Body of pancreas (tissue), 4 donors: ENCODE data around the gene EDDM13.

Experiments
- POLR2A ChIP-seq, 3 donors: fragments of 450-650 bp; IDR thresholded peaks; one replicate each; pipeline ENCODE4 v1.6.1; 2016; ENCODE audit warnings: antibody characterized with exemption in 3 of 3, mild to moderate bottlenecking in 2 of 3
- TF ChIP-seq, protein P1 (sequence below), 7 experiments: fragments of 450-650 bp in 4 of 7; fragments of 200-600 bp in 3 of 7; sonication (generic) in 3 of 7; IDR thresholded peaks; one replicate each; pipeline ENCODE4 v1.5.1; 2016 to 2019; ENCODE audit warnings: antibody characterized with exemption in 7 of 7

DNA sequence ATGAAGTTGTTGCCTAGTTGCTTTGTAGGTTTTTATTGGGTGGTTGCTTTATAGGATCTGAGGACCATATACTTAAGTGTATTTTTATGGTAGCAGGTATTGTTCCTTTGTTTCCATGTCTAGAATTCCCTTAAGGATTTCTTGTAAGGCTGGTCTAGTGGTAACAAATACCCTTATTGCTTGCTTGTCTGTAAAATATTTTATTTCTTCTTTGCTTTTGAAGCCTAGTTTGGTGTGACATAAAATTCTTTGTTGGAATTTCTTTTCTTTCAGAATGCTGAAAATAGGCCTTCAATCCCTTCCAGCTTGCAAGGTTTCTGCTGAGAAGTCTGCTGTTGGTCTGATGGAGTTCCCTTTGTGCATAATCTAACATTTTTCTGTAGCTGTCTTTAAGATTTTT is 60.1 kb downstream of the EDDM13 start:
- TF ChIP-seq POLR2A (IDR thresholded peaks at IDR 0.05), result no peak
- TF ChIP-seq, protein P1, sequence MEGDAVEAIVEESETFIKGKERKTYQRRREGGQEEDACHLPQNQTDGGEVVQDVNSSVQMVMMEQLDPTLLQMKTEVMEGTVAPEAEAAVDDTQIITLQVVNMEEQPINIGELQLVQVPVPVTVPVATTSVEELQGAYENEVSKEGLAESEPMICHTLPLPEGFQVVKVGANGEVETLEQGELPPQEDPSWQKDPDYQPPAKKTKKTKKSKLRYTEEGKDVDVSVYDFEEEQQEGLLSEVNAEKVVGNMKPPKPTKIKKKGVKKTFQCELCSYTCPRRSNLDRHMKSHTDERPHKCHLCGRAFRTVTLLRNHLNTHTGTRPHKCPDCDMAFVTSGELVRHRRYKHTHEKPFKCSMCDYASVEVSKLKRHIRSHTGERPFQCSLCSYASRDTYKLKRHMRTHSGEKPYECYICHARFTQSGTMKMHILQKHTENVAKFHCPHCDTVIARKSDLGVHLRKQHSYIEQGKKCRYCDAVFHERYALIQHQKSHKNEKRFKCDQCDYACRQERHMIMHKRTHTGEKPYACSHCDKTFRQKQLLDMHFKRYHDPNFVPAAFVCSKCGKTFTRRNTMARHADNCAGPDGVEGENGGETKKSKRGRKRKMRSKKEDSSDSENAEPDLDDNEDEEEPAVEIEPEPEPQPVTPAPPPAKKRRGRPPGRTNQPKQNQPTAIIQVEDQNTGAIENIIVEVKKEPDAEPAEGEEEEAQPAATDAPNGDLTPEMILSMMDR (IDR thresholded peaks at IDR 0.05), result no peak
